ENCODE data around the gene EIF4B. TPM values are rescaled to one million over a fixed set of nuclear protein-coding genes. Genes with fewer than 3 reads are reported as not detected.

EIF4B gene
- total and polyA plus RNA-seq, 2 of the 13 experiments (the other 11 are each of a cell fraction or from before 2014, with no cell fraction given) = 416 to 548 TPM

GRCh38 chr12:53051058-53051880, 45.0 kb downstream of the EIF4B start (continued):
- 0 out of 2 replicates have a peak, but pooled peaks have one; percentile 20 for TF ChIP-seq SMAD3 (CRISPR knock-in tag; IDR thresholded peaks at IDR 0.05)
- TF ChIP-seq DR1 (CRISPR knock-in tag; IDR thresholded peaks at IDR 0.05) = no peak
- TF ChIP-seq ZHX2 (IDR thresholded peaks at IDR 0.05; ENCODE audit: low read depth) = no peak
- TF ChIP-seq ZHX2 (CRISPR knock-in tag; IDR thresholded peaks at IDR 0.05; ENCODE audit: borderline replicate concordance) = no peak
- TF ChIP-seq SRSF1 (optimal IDR thresholded peaks at IDR 0.05; ENCODE audit: low read depth, low read length) = no peak
- TF ChIP-seq FOXA3 (CRISPR knock-in tag; IDR thresholded peaks at IDR 0.05) = peak; percentile 86
- TF ChIP-seq BCL6 (CRISPR knock-in tag; IDR thresholded peaks at IDR 0.05) = peak; percentile 52; the same call in 1 of the 2 replicates
- TF ChIP-seq THAP11 (CRISPR knock-in tag; IDR thresholded peaks at IDR 0.05) = peak; percentile 11
- 0 out of 2 replicates have a peak, but pooled peaks have one; percentile 46 for TF ChIP-seq ZNF770 (CRISPR knock-in tag; IDR thresholded peaks at IDR 0.05)
- TF ChIP-seq PAF1 (CRISPR knock-in tag; IDR thresholded peaks at IDR 0.05) = no peak
- TF ChIP-seq FIP1L1 (IDR thresholded peaks at IDR 0.05; ENCODE audit: borderline replicate concordance, insufficient read depth, low read depth, low read length) = no peak
- TF ChIP-seq ZNF557 (CRISPR knock-in tag; IDR thresholded peaks at IDR 0.05) = no peak
- no peak for TF ChIP-seq ZBTB44 (CRISPR knock-in tag; IDR thresholded peaks at IDR 0.05)
- TF ChIP-seq ZNF124 (CRISPR knock-in tag; IDR thresholded peaks at IDR 0.05) = no peak
- no peak; the same call in 1 of the 2 replicates for TF ChIP-seq HNF1B (CRISPR knock-in tag; IDR thresholded peaks at IDR 0.05)
- TF ChIP-seq TFDP2 (CRISPR knock-in tag; IDR thresholded peaks at IDR 0.05) = no peak; the same call in 1 of the 2 replicates
